Parathyroid adenoma (tissue), 2 donors: ENCODE data around the gene WNT11.

Experiments
- H2AFZ ChIP-seq: fragments of 300-600 bp; sonication (generic); one replicate; pipeline ENCODE4 v1.7.0; 2017; ENCODE audit warnings: antibody characterized with exemption, mild to moderate bottlenecking
- H3K27ac ChIP-seq: fragments of 300-600 bp; sonication (generic); one replicate; pipeline ENCODE4 v1.7.0; 2017
- H3K27me3 ChIP-seq: fragments of 300-600 bp; sonication (generic); one replicate; pipeline ENCODE4 v1.7.0; 2017; ENCODE audit warnings: low read length; ENCODE audit not compliant: control insufficient read depth, insufficient read depth
- H3K36me3 ChIP-seq: fragments of 300-600 bp; sonication (generic); one replicate; pipeline ENCODE4 v1.7.0; 2017; ENCODE audit warnings: low read length; ENCODE audit not compliant: control insufficient read depth, insufficient read depth
- H3K4me1 ChIP-seq: fragments of 300-600 bp; sonication (generic); one replicate; pipeline ENCODE4 v1.7.0; 2017; ENCODE audit warnings: control low read depth
- H3K4me2 ChIP-seq: fragments of 300-600 bp; sonication (generic); one replicate; pipeline ENCODE4 v1.7.0; 2017; ENCODE audit warnings: low read length
- H3K4me3 ChIP-seq: fragments of 300-600 bp; sonication (generic); one replicate; pipeline ENCODE4 v1.7.0; 2017; ENCODE audit warnings: low read depth, low read length
- H3K79me2 ChIP-seq: fragments of 300-600 bp; sonication (generic); one replicate; pipeline ENCODE4 v1.7.0; 2017; ENCODE audit warnings: control low read depth
- H3K9ac ChIP-seq: fragments of 300-600 bp; sonication (generic); one replicate; pipeline ENCODE4 v1.7.0; 2017; ENCODE audit warnings: mild to moderate bottlenecking
- H3K9me3 ChIP-seq: fragments of 300-600 bp; sonication (generic); one replicate; pipeline ENCODE4 v1.7.0; 2017; ENCODE audit warnings: low read length; ENCODE audit not compliant: control insufficient read depth
- TF ChIP-seq, protein P1 (sequence below): fragments of 300-600 bp; sonication (generic); IDR thresholded peaks from one replicate; pipeline ENCODE4 v1.7.0; 2017; ENCODE audit warnings: antibody characterized with exemption, mild to moderate bottlenecking
- donor health status: primary hyperparathyroidism.

The WNT11 gene

DNA sequence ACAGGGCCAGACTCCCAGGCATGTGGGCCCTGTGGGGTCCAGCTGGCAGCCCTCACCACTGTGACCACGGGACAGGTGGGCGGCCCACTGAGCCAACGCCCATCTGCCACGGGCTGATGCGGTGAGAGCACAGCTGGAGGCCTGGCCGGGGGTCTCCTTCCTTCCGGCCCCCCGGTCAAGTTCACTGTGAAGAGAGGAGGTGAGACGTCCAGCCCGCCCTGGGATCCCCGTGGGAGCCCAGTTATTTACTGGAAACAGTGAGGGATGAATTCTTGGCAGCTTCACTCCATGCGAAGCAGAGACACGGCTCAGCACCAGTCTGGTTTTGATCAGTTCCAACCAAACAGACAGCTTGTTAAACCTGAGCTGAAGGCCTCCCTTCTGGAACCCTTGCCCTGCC is 38.7 kb downstream of the WNT11 start:
- Histone ChIP-seq H3K4me3 (no peak overlapping the region), H2AFZ (no peak overlapping the region), H3K27ac (no peak overlapping the region)

GRCh38 chr11:76166314-76166713 is 40.0 kb downstream of the WNT11 start:
- H3K27ac ChIP-seq = no peak overlapping the region
- no peaks in the 10 kb centered on the region for H3K36me3 ChIP-seq
- H3K79me2 ChIP-seq = no peaks in the 10 kb centered on the region
- TF ChIP-seq, protein P1, sequence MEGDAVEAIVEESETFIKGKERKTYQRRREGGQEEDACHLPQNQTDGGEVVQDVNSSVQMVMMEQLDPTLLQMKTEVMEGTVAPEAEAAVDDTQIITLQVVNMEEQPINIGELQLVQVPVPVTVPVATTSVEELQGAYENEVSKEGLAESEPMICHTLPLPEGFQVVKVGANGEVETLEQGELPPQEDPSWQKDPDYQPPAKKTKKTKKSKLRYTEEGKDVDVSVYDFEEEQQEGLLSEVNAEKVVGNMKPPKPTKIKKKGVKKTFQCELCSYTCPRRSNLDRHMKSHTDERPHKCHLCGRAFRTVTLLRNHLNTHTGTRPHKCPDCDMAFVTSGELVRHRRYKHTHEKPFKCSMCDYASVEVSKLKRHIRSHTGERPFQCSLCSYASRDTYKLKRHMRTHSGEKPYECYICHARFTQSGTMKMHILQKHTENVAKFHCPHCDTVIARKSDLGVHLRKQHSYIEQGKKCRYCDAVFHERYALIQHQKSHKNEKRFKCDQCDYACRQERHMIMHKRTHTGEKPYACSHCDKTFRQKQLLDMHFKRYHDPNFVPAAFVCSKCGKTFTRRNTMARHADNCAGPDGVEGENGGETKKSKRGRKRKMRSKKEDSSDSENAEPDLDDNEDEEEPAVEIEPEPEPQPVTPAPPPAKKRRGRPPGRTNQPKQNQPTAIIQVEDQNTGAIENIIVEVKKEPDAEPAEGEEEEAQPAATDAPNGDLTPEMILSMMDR = no peak
- no peak overlapping the region for H2AFZ ChIP-seq
- H3K4me2 ChIP-seq = no peak overlapping the region
- H3K9ac ChIP-seq = no peak overlapping the region
- no peak overlapping the region for H3K4me3 ChIP-seq
- H3K27me3 ChIP-seq = no peaks in the 10 kb centered on the region
- H3K9me3 ChIP-seq = no peaks in the 10 kb centered on the region
- peaks cover 4% of the 10 kb centered on the region for H3K4me1 ChIP-seq

More for the DNA sequence above, 38.7 kb downstream of the WNT11 start:
- H3K4me1 ChIP-seq = no peaks in the 10 kb centered on the region
- no peak overlapping the region for H3K9ac ChIP-seq
- H3K9me3 ChIP-seq = no peaks in the 10 kb centered on the region
- H3K27me3 ChIP-seq = no peaks in the 10 kb centered on the region
- TF ChIP-seq, protein P1 = no peak
- no peaks in the 10 kb centered on the region for H3K79me2 ChIP-seq
- no peak overlapping the region for H3K4me2 ChIP-seq
- H3K36me3 ChIP-seq = no peaks in the 10 kb centered on the region

GRCh38 chr11:76164861-76165751 is 41.2 kb downstream of the WNT11 start:
- TF ChIP-seq, protein P1 = no peak
- Histone ChIP-seq H3K36me3 (no peaks in the 10 kb centered on the region), H2AFZ (no peak overlapping the region)

GRCh38 chr11:76164081-76164480 is 42.2 kb downstream of the WNT11 start:
- TF ChIP-seq, protein P1 = no peak
- no peak overlapping the region for H3K4me2 ChIP-seq
- no peak overlapping the region for H3K9ac ChIP-seq
- no peaks in the 10 kb centered on the region for H3K9me3 ChIP-seq
- H3K4me1 ChIP-seq = peaks cover 4% of the 10 kb centered on the region
- no peaks in the 10 kb centered on the region for H3K79me2 ChIP-seq
- no peak overlapping the region for H3K4me3 ChIP-seq
- H3K27me3 ChIP-seq = no peaks in the 10 kb centered on the region
- H3K36me3 ChIP-seq = no peaks in the 10 kb centered on the region
- no peak overlapping the region for H2AFZ ChIP-seq
- H3K27ac ChIP-seq = no peak overlapping the region

More at GRCh38 chr11:76164861-76165751, 41.2 kb downstream of the WNT11 start:
- no peaks in the 10 kb centered on the region for H3K27me3 ChIP-seq
- no peaks in the 10 kb centered on the region for H3K79me2 ChIP-seq
- H3K27ac ChIP-seq = no peak overlapping the region
- H3K4me2 ChIP-seq = no peak overlapping the region
- no peaks in the 10 kb centered on the region for H3K9me3 ChIP-seq
- H3K4me3 ChIP-seq = no peak overlapping the region
- no peak overlapping the region for H3K9ac ChIP-seq
- peaks cover 4% of the 10 kb centered on the region for H3K4me1 ChIP-seq
